Ishikawa (cell line): ENCODE results near the gene PVRIG.

ENCODE experiments used
- CEBPB ChIP-seq: IDR thresholded peaks from 2 replicates; pipeline ENCODE4 v1.6.1; 2012
- CREB1 ChIP-seq: IDR thresholded peaks from 2 replicates; pipeline ENCODE4 v1.6.1; 2012; ENCODE audit warnings: low read depth
- EGR1 ChIP-seq: IDR thresholded peaks from 2 replicates; pipeline ENCODE4 v1.6.1; 2012
- RAD21 ChIP-seq: IDR thresholded peaks from 2 replicates; pipeline ENCODE4 v1.6.1; 2012; ENCODE audit warnings: low read depth
- REST ChIP-seq: IDR thresholded peaks from 2 replicates; pipeline ENCODE4 v1.6.1; 2012; ENCODE audit warnings: low read depth, mild to moderate bottlenecking
- TAF1 ChIP-seq: IDR thresholded peaks from 2 replicates; pipeline ENCODE4 v1.6.1; 2012; ENCODE audit warnings: low read depth, mild to moderate bottlenecking
- TCF12 ChIP-seq: IDR thresholded peaks from 2 replicates; pipeline ENCODE4 v1.6.1; 2012; ENCODE audit warnings: low read depth
- USF1 ChIP-seq: IDR thresholded peaks from 2 replicates; pipeline ENCODE4 v1.6.1; 2012
- YY1 ChIP-seq: IDR thresholded peaks from 2 replicates; pipeline ENCODE4 v1.6.1; 2012; ENCODE audit warnings: low read depth
- ZBTB7A ChIP-seq: IDR thresholded peaks from 2 replicates; pipeline ENCODE4 v1.6.1; 2012; ENCODE audit warnings: low read depth
- TF ChIP-seq, protein P1 (sequence below): IDR thresholded peaks from 2 replicates; pipeline ENCODE4 v1.6.1; 2012

GRCh38 chr7:100247152-100247757, 27.5 kb downstream of the PVRIG start:
- TF ChIP-seq REST, result no peak
- no peak for TF ChIP-seq YY1
- no peak for TF ChIP-seq CEBPB
- no peak for TF ChIP-seq CREB1
- TF ChIP-seq EGR1, result no peak
- TF ChIP-seq ZBTB7A, result peak; percentile 55
- TF ChIP-seq, protein P1, sequence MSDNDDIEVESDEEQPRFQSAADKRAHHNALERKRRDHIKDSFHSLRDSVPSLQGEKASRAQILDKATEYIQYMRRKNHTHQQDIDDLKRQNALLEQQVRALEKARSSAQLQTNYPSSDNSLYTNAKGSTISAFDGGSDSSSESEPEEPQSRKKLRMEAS, result no peak; the same call in 1 of the 2 replicates
- peak; percentile 82 for TF ChIP-seq TCF12
- TF ChIP-seq RAD21, result no peak
- no peak for TF ChIP-seq TAF1
- no peak; the same call in 1 of the 2 replicates for TF ChIP-seq USF1
